SK-N-MC (cell line): Measurements from ENCODE around the gene NOCT.

Experiments used
- EZH2 ChIP-seq: fragments of 200-600 bp; sonication (generic); IDR thresholded peaks from one replicate; pipeline ENCODE4 v1.6.1; 2017; ENCODE audit warnings: antibody characterized with exemption
- FOXP2 ChIP-seq: optimal IDR thresholded peaks from 2 replicates; pipeline ENCODE3; 2011; ENCODE audit warnings: mild to moderate bottlenecking, moderate library complexity; ENCODE audit not compliant: insufficient read depth; ENCODE audit errors: extremely low read length, control extremely low read depth
- POLR2AphosphoS5 ChIP-seq: IDR thresholded peaks from 2 replicates; pipeline ENCODE4 v1.6.1; 2012; ENCODE audit warnings: mild to moderate bottlenecking, low read depth, low read length, borderline replicate concordance

DNA sequence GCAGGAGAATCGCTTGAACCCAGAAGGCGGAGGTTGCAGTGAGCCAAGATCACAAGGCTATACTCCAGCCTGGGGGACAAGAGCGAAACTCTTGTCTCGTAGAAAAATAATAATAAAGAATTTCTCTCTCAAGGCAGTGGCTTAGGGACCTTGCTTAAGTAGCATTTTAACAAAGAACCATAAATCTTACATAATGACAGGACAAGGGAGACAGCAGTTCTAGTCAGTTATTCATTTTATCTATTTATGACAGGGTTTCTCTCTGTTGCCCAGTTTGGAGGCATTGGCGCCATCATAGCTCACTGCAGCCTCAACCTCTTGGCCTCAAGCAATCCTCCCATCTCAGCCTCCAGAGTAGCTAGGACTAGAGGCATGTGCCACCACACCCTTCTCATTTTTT, 31.9 kb upstream of the NOCT start:
- no peak for TF ChIP-seq POLR2AphosphoS5
- TF ChIP-seq EZH2, result no peak
- TF ChIP-seq FOXP2, result no peak
